ENCODE measurements around the gene SLC25A48.

DNA sequence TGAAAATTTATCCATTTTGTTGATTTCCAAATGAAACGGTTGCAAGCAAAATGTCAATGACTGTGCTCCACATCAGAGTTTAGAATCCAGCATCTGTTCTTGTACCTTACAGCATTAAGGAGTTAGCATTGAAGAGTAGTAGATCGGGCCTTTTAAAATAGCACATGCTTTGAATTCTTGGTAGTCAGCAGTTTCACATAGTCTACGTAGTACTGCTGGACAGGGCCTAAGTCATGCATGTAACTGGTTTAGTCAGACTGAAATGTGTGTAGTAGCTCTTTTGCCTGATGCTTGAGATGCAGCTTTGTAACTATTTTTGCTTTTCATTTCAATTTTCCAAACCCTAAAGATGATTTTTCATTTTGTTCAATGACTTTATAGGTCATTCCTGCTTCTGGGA, 100.5 kb downstream of the SLC25A48 start:
- TF ChIP-seq POLR2A (IDR thresholded peaks at IDR 0.05; ENCODE audit: low read depth, low read length) (no peak), SPI1 (IDR thresholded peaks at IDR 0.05; ENCODE audit: low read depth, low read length) (no peak)

All from GM12891 (cell line).